ENCODE measurements around the gene TRNAU1AP.

GRCh38 chr1:28571911-28572310 is 19.0 kb downstream of the TRNAU1AP start:
- no peak for TF ChIP-seq CTCF (IDR thresholded peaks at IDR 0.05)
- no peak for TF ChIP-seq POLR2A (IDR thresholded peaks at IDR 0.05)
- no peak for TF ChIP-seq POLR2AphosphoS5 (IDR thresholded peaks at IDR 0.05)
